ENCODE measurements around the gene GABRB3.

Gene GABRB3

DNA sequence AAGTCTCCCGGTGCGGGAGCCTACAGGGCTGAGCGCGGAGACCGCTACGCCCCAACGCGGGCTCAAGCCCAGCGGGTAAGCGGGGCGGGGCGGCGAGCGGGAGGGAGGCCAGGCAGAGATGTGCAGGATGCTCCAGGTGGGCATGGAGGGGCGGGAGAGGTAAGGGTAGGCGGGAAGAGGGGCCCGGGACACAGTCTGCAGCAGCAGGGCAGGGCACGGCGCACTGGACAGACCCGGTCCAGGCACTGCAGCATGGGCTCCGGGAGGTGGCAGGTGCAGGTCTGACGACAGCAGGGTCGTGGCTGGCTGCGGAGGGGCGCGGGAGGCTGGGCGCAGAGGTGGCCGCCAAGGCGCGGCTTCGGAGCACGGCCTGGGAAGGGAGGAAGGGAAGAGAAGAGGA, 102.8 kb downstream of the GABRB3 start:
- TF ChIP-seq ZBTB6 (tag by site-specific recombination; IDR thresholded peaks at IDR 0.05) (no peak), ZNF555 (tag by site-specific recombination; conservative IDR thresholded peaks at IDR 0.05) (no peak)
- H3K4me3 ChIP-seq (ENCODE audit: low read depth, low read length) = no peak overlapping the region
- H3K36me3 ChIP-seq (ENCODE audit: control insufficient read depth in 2 of 2, insufficient read depth in 1 of 2, low read length in 2 of 2) = no peaks in the 10 kb centered on the region
- 0 out of 2 replicates have a peak, but pooled peaks cover 2% of the 10 kb centered on the region for H3K4me1 ChIP-seq (ENCODE audit: control insufficient read depth, insufficient read depth, low read length)
- H3K27ac ChIP-seq (ENCODE audit: extremely low read depth, low read depth, low read length) = no peak overlapping the region
- ChIA-PET POLR2A (no interaction called here), CTCF (no interaction called here)
- H3K9me3 ChIP-seq (ENCODE audit: control insufficient read depth, insufficient read depth, low read depth, low read length) = no peaks in the 10 kb centered on the region

- no peak overlapping the region for H3K4me3 ChIP-seq (ENCODE audit: low read depth, low read length)
- no peaks in the 10 kb centered on the region for H3K9me3 ChIP-seq (ENCODE audit: control insufficient read depth, insufficient read depth, low read depth, low read length)
- TF ChIP-seq ZNF350 (tag by site-specific recombination; IDR thresholded peaks at IDR 0.05) (no peak), ZNF510 (tag by site-specific recombination; IDR thresholded peaks at IDR 0.05; ENCODE audit: insufficient replicate concordance) (no peak), OVOL3 (tag by site-specific recombination; IDR thresholded peaks at IDR 0.05) (no peak), HOXD13 (CRISPR knock-in tag; IDR thresholded peaks at IDR 0.05; ENCODE audit: borderline replicate concordance) (no peak), ZEB2 (tag by site-specific recombination; IDR thresholded peaks at IDR 0.05) (no peak), ZNF704 (tag by site-specific recombination; IDR thresholded peaks at IDR 0.05) (no peak), ZNF549 (tag by site-specific recombination; IDR thresholded peaks at IDR 0.05) (no peak), ZNF146 (tag by site-specific recombination; IDR thresholded peaks at IDR 0.05) (no peak)
- TF ChIP-seq, protein P1, sequence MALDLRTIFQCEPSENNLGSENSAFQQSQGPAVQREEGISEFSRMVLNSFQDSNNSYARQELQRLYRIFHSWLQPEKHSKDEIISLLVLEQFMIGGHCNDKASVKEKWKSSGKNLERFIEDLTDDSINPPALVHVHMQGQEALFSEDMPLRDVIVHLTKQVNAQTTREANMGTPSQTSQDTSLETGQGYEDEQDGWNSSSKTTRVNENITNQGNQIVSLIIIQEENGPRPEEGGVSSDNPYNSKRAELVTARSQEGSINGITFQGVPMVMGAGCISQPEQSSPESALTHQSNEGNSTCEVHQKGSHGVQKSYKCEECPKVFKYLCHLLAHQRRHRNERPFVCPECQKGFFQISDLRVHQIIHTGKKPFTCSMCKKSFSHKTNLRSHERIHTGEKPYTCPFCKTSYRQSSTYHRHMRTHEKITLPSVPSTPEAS (tag by site-specific recombination; IDR thresholded peaks at IDR 0.05) = no peak
- no peaks in the 10 kb centered on the region for H3K36me3 ChIP-seq (ENCODE audit: control insufficient read depth in 2 of 2, insufficient read depth in 1 of 2, low read length in 2 of 2)
- ChIA-PET CTCF (no interaction called here), POLR2A (no interaction called here)
- no peak overlapping the region for H3K27ac ChIP-seq (ENCODE audit: extremely low read depth, low read depth, low read length)
- H3K4me1 ChIP-seq (ENCODE audit: control insufficient read depth, insufficient read depth, low read length) = no peaks in the 10 kb centered on the region
These were observed 105.5 kb downstream of the GABRB3 start for GRCh38 chr15:26667222-26667988.

DNA sequence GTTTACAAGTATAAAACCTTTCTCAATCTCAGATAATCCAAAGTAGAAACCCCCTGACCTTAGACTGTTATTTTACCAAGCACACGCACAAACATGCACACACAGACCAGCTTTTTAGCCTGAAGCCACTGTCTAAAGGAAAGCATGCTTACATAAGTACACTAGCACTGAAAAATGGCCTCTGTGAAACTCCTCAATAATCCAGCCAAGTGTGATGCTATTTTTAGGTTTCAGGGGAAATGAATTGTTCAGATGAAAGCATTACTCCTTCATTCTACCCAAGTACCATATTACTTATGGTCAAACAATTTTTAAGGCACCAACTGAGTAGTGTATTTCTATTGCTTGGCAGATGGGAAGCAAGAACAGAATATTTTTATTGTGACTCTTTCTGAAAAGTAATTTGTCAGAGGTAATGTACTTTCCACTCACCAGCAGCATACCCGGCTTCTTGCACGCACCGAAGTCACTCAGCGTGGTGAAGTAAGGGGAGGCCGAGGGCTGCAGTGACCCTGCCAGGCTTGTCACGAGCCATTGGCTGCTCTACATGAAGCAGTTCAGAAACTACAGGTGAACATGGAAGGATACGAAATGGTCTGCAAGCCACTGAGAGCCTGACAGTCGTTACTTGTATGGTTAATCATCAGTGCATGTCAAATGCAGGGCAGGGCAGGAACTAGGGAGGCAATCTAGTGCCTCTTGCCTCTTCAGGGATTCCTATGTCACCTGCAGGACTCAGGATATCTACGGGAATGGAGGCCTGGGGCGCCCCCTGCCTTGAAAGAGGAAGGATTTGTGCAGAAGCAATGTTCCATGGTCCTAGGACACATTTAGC, 106.7 kb downstream of the GABRB3 start:
- H3K36me3 ChIP-seq (ENCODE audit: control insufficient read depth in 2 of 2, insufficient read depth in 1 of 2, low read length in 2 of 2) = no peaks in the 10 kb centered on the region
- POLR2A ChIA-PET = no interaction called here
- TF ChIP-seq ZNF654 (tag by site-specific recombination; IDR thresholded peaks at IDR 0.05; ENCODE audit: low read depth) (no peak), ZNF530 (tag by site-specific recombination; IDR thresholded peaks at IDR 0.05; ENCODE audit: low read depth) (no peak), MYNN (tag by site-specific recombination; IDR thresholded peaks at IDR 0.05; ENCODE audit: borderline replicate concordance) (no peak), KLF7 (tag by site-specific recombination; IDR thresholded peaks at IDR 0.05; ENCODE audit: borderline replicate concordance) (no peak), ZNF510 (tag by site-specific recombination; IDR thresholded peaks at IDR 0.05; ENCODE audit: insufficient replicate concordance) (no peak), ZNF561 (tag by site-specific recombination; IDR thresholded peaks at IDR 0.05; ENCODE audit: borderline replicate concordance) (no peak), ZNF768 (tag by site-specific recombination; IDR thresholded peaks at IDR 0.05) (no peak)
- TF ChIP-seq, protein P2, sequence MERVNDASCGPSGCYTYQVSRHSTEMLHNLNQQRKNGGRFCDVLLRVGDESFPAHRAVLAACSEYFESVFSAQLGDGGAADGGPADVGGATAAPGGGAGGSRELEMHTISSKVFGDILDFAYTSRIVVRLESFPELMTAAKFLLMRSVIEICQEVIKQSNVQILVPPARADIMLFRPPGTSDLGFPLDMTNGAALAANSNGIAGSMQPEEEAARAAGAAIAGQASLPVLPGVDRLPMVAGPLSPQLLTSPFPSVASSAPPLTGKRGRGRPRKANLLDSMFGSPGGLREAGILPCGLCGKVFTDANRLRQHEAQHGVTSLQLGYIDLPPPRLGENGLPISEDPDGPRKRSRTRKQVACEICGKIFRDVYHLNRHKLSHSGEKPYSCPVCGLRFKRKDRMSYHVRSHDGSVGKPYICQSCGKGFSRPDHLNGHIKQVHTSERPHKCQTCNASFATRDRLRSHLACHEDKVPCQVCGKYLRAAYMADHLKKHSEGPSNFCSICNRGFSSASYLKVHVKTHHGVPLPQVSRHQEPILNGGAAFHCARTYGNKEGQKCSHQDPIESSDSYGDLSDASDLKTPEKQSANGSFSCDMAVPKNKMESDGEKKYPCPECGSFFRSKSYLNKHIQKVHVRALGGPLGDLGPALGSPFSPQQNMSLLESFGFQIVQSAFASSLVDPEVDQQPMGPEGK (tag by site-specific recombination; IDR thresholded peaks at IDR 0.05) = no peak
- H3K4me3 ChIP-seq (ENCODE audit: low read depth, low read length) = no peak overlapping the region
- no peak overlapping the region for H3K27ac ChIP-seq (ENCODE audit: extremely low read depth, low read depth, low read length)
- CTCF ChIA-PET = no interaction called here
- H3K4me1 ChIP-seq (ENCODE audit: control insufficient read depth, insufficient read depth, low read length) = no peaks in the 10 kb centered on the region
- H3K9me3 ChIP-seq (ENCODE audit: control insufficient read depth, insufficient read depth, low read depth, low read length) = no peaks in the 10 kb centered on the region

Measured in HEK293 (cell line).